ENCODE data around the gene SNRPA1. TPM values are rescaled to one million over a fixed set of nuclear protein-coding genes. Genes with fewer than 3 reads are reported as not detected.

The SNRPA1 gene
- total RNA-seq, 1 donor from 2014 or later = 79.5 TPM

Other genes starting within 250 kb of the SNRPA1 start
- 42.2 and 48.0 TPM in 2 replicates for gene CHSY1, start 43.2 kb downstream of the SNRPA1 start, total RNA-seq
- 71.2 and 79.4 TPM in 2 replicates for gene SELENOS, start 17.8 kb downstream of the SNRPA1 start, total RNA-seq
- 0.36 and 1.3 TPM in 2 replicates for gene PCSK6, start 194.5 kb upstream of the SNRPA1 start, total RNA-seq

Measured in astrocyte (in vitro differentiated cells and primary cell).